Epithelial cell of esophagus (primary cell): ENCODE data around the gene HMGN3.

Experiments
- DNase-seq: peaks from one replicate; pipeline ENCODE4 v3.0.0; 2010; ENCODE audit warnings: low read depth
- H3K4me3 ChIP-seq: 2 replicates; pipeline ENCODE4 v1.5.1; 2011; ENCODE audit warnings: mild to moderate bottlenecking, low read length, control low read depth
- CTCF ChIP-seq: IDR thresholded peaks from 2 replicates; pipeline ENCODE4 v1.5.1; 2011; ENCODE audit warnings: low read depth, mild to moderate bottlenecking, low read length, control low read depth, inconsistent platforms; ENCODE audit not compliant: insufficient read depth; ENCODE audit errors: missing control alignments

The HMGN3 gene

GRCh38 chr6:79234150-79235022 lies at the start of gene HMGN3:
Gene HMGN3 (minus strand): TSS chr6:79234682.
- no peak for TF ChIP-seq CTCF
- H3K4me3 ChIP-seq: peak within 1 kb of the TSS; percentile 87
- peak; percentile 88 for DNase-seq

- TF ChIP-seq CTCF: no peak
- no peak overlapping the region for H3K4me3 ChIP-seq
- DNase-seq: no peak
Measured at GRCh38 chr6:79280756-79281155, 46.3 kb upstream of the HMGN3 start.

GRCh38 chr6:79277109-79277508 lies 42.6 kb upstream of the HMGN3 start:
- DNase-seq: peak; percentile 42
- TF ChIP-seq CTCF: no peak

GRCh38 chr6:79269877-79270276 lies 35.4 kb upstream of the HMGN3 start:
- no peak overlapping the region for H3K4me3 ChIP-seq
- TF ChIP-seq CTCF: no peak
- DNase-seq: peak; percentile 4

More at GRCh38 chr6:79277109-79277508, 42.6 kb upstream of the HMGN3 start:
- H3K4me3 ChIP-seq: no peak overlapping the region

GRCh38 chr6:79267128-79267527 lies 32.6 kb upstream of the HMGN3 start:
- no peak overlapping the region for H3K4me3 ChIP-seq
- no peak for DNase-seq
- TF ChIP-seq CTCF: no peak

- H3K4me3 ChIP-seq: no peak overlapping the region
- no peak for TF ChIP-seq CTCF
- DNase-seq: peak; percentile 69
Measured at GRCh38 chr6:79266051-79266450, 31.6 kb upstream of the HMGN3 start.

GRCh38 chr6:79263359-79263758 lies 28.9 kb upstream of the HMGN3 start:
- no peak for DNase-seq
- TF ChIP-seq CTCF: no peak
- H3K4me3 ChIP-seq: no peak overlapping the region
